Measurements from ENCODE around the gene SQSTM1. TPM values are rescaled to one million over a fixed set of nuclear protein-coding genes. Genes with fewer than 3 reads are reported as not detected.

Gene SQSTM1
- total and polyA plus RNA-seq, 9 of the 15 experiments (the other 6 are each of a cell fraction or from before 2014, with no cell fraction given) = 5.6 to 148 (median 64.0) TPM

DNA sequence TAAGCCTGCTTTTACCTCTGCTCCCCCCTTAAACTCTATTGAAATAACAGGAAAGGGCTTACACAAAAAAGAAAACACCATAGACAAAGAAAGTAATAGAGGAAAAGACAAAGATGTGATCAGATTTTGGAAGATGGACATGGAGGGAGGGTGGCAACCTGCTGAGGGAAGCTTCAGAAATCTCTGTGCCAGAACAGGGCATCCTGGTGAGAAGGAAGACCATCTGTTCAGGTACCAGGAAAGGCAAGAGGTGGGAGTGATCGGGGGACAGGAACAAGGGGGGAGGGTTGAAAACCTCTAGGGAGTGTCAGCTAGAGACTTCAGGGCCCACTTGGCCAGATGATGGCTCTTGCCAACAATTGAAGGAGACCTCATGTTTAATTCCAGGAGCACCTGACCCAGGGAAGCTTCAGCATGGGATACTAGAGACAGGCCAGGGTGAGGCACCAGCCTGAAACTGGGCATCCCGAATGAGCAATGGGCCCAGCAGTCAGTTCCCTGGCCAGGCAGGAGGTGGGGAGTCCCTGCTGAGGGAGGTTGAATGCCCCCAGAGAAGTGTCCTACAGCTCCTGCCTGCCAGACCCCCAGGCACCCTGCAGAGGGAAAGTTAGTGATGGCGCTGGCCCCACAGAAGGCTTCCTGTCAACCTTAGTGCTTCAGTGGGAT, 8.2 kb downstream of the SQSTM1 start:
- H4K20me1 ChIP-seq (replicated peaks; ENCODE audit: control insufficient read depth, insufficient read depth, low read length) = peaks cover 5% of the 10 kb centered on the region
- POLR2A ChIA-PET = interaction anchor here (0.5 to 3.9 kb wide), 5 partner anchors 9 to 148 kb away, joined by 3 to 15 read pairs (median 3); partner anchors contain the start of genes CBY3 and SQSTM1
- H3K79me2 ChIP-seq (ENCODE audit: control insufficient read depth, insufficient read depth, low read length) = peaks cover 10% of the 10 kb centered on the region
- H2AFZ ChIP-seq (ENCODE audit: low read depth, low read length) = no peak overlapping the region
- peak; percentile 36; the same call in 1 of the 2 replicates for TF ChIP-seq POLR2G (IDR thresholded peaks at IDR 0.05; ENCODE audit: low read depth, low read length)
- no peak for TF ChIP-seq WHSC1 (IDR thresholded peaks at IDR 0.05; ENCODE audit: low read length)
- TF ChIP-seq ZNF586 (CRISPR knock-in tag; conservative IDR thresholded peaks at IDR 0.05) = no peak
- peak; percentile 37; the same call in 1 of the 2 replicates for TF ChIP-seq RBFOX2 (IDR thresholded peaks at IDR 0.05; ENCODE audit: low read depth, low read length)
- TF ChIP-seq SUPT5H (IDR thresholded peaks at IDR 0.05) = peak; percentile 39; the same call in 1 of the 2 replicates
- TF ChIP-seq ETV6 (IDR thresholded peaks at IDR 0.05; ENCODE audit: borderline replicate concordance in 1 of 2, low read depth in 2 of 2, low read length in 1 of 2) = no peak
- TF ChIP-seq ETV6 (CRISPR knock-in tag; IDR thresholded peaks at IDR 0.05; ENCODE audit: borderline replicate concordance) = no peak
- TF ChIP-seq, protein P1, sequence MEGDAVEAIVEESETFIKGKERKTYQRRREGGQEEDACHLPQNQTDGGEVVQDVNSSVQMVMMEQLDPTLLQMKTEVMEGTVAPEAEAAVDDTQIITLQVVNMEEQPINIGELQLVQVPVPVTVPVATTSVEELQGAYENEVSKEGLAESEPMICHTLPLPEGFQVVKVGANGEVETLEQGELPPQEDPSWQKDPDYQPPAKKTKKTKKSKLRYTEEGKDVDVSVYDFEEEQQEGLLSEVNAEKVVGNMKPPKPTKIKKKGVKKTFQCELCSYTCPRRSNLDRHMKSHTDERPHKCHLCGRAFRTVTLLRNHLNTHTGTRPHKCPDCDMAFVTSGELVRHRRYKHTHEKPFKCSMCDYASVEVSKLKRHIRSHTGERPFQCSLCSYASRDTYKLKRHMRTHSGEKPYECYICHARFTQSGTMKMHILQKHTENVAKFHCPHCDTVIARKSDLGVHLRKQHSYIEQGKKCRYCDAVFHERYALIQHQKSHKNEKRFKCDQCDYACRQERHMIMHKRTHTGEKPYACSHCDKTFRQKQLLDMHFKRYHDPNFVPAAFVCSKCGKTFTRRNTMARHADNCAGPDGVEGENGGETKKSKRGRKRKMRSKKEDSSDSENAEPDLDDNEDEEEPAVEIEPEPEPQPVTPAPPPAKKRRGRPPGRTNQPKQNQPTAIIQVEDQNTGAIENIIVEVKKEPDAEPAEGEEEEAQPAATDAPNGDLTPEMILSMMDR (IDR thresholded peaks at IDR 0.05 in 2 of 3, conservative IDR thresholded peaks at IDR 0.05 in 1 of 3; ENCODE audit: insufficient read depth in 2 of 3, low read depth in 1 of 3, low read length in 3 of 3) = no peak
- TF ChIP-seq PTRF (tag; IDR thresholded peaks at IDR 0.05) = no peak
- no peak for FAIRE-seq
- peaks cover 96% of the 10 kb centered on the region for H3K36me3 ChIP-seq (ENCODE audit: control insufficient read depth, insufficient read depth, low read length)
- H3K4me3 ChIP-seq = no peak overlapping the region
- H3K9me1 ChIP-seq (ENCODE audit: control insufficient read depth, insufficient read depth, low read length) = peaks cover 6% of the 10 kb centered on the region
- in situ Hi-C loops (cut with MboI) (no loop called here), intact Hi-C loops (cut with micrococcal nuclease) (no loop called here)
- no peaks in the 10 kb centered on the region for H3K9me3 ChIP-seq (replicated peaks; ENCODE audit: control insufficient read depth, insufficient read depth, low read depth, low read length)
- no peak overlapping the region for H3K27ac ChIP-seq (ENCODE audit: extremely low read depth, low read depth, low read length)
- no peak overlapping the region for H3K4me2 ChIP-seq (ENCODE audit: insufficient read depth, low read length)
- BruUV-seq (replicated peaks) = no TSS peak
- no peaks in the 10 kb centered on the region for H3K27me3 ChIP-seq (ENCODE audit: control insufficient read depth in 2 of 2, insufficient read depth in 2 of 2, low read length in 2 of 2)
- DNase-seq (ENCODE audit: extremely low read depth in 1 of 4, low spot score in 3 of 4) = no peak
- no peak for ATAC-seq
- CTCF ChIA-PET (ENCODE audit: low intra/inter-chr PET ratio) = no interaction called here
- WGBS (ENCODE audit: insufficient coverage, low coverage, missing lambda C conversion rate) = 96% methylated on average over 3 of the region's 3 CpGs
- peaks cover 0 to 12% of the 10 kb centered on the region in 2 experiments; a peak in 1 of 5 replicates for H3K4me1 ChIP-seq (replicated peaks in 1 of 2; ENCODE audit: control insufficient read depth in 2 of 2, insufficient read depth in 2 of 2, low read length in 2 of 2)
- no peak overlapping the region for H3K9ac ChIP-seq (ENCODE audit: insufficient read depth in 1 of 2, low read depth in 2 of 2, low read length in 2 of 2)

Data from K562 (cell line).